ENCODE results near the gene MADCAM1.

MADCAM1 gene

DNA sequence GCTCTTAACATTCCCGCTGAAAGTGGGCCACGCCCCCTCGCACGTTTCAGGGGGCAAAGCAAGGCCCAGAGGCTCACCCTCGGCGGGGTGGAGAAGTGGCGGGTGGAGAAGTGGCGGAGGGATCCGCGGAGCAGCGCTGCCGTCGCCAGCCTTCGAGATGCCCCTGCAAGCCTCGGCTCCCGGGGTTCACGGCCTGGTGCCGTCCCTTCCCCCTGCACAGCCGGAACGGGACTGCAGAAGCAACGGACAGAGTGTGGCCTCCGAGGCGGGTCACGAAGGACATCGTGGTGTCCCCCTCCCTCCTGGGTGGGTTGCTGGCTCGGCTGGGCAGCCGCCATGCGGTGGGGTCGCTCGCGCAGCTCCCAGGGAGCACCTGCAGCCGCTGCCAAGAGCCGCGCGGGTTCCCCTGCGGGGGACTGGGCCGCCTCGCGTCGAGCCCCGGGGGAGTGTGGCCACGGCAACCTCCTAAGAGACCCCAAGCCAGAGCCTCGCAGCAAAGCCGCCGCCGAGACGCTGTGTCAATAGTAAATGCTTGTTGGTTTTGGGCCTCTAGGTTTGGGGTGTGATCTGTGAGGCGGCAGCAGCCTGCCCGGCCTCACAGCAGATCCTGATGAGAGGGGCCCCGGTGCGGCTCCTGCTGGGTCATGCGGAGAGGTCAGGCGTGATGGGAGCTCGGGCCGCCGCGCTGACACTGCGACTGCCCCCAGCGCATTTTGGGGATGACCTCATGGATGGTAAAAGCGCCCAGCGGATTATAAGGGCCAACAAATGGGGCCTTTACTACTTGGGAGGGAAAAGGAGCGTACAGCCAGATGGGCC, 16.5 kb downstream of the MADCAM1 start:
- FAIRE-seq: no peak

- no peak for FAIRE-seq
These were observed 17.3 kb downstream of the MADCAM1 start for GRCh38 chr19:513368-514165.

DNA sequence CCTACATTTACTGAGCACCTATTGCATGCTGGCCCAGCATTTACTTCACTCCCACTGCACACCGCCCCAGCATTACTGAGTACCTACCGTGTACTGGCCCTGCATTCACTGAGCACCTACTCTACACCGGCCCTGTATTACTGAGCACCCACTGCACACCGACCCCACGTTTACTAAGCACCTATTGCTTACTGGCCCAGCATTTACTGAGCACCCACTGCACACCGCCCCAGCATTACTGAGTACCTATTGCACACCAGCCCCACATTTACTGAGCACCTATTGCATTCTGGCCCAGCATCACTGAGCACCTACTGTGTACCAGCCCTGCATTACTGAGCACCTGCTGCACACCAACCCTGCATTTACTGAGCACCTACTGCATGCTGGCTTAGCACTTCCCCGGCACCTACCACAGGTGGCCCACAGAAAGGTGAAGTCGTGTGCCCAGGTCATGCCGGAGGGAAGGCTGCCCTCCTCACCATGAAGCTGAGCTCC, 17.9 kb downstream of the MADCAM1 start:
- FAIRE-seq: no peak

DNA sequence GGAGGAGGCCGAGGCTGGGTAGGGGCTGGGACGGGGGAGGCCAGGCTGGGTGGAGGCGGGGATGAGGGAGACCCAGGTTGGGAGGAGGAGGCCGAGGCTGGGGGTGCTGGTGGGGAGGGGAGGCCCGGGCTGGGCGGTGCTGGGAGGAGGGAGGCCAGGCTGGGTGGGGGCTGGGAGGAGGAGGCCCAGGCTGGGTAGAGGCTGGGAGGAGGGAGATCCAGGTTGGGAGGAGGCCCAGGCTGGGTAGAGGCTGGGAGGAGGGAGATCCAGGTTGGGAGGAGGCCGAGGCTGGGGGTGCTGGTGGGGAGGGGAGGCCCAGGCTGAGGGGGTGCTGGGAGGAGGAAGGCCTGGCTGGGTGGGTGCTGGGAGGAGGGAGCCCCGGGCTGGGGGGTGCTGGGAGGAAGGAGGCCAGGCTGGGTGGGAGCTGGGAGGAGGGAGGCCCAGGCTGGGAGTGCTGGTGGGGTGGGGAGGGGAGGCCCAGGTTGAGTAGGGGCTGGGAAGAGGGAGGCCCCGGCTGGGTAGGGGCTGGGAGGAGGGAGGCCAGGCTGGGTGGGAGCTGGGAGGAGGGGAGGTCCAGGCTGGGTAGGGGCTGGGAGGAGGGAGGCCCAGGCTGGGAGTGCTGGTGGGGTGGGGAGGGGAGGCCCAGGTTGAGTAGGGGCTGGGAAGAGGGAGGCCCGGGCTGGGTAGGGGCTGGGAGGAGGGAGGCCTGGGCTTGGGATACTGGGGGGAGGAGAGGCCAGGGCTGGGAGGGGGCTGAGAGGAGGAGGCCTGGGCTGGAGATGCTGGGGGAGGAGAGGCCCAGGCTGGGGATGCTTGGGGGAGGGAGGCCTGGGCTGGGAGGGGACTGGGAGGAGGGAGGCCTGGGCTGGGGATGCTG, 21.7 kb downstream of the MADCAM1 start:
- no peak for FAIRE-seq

DNA sequence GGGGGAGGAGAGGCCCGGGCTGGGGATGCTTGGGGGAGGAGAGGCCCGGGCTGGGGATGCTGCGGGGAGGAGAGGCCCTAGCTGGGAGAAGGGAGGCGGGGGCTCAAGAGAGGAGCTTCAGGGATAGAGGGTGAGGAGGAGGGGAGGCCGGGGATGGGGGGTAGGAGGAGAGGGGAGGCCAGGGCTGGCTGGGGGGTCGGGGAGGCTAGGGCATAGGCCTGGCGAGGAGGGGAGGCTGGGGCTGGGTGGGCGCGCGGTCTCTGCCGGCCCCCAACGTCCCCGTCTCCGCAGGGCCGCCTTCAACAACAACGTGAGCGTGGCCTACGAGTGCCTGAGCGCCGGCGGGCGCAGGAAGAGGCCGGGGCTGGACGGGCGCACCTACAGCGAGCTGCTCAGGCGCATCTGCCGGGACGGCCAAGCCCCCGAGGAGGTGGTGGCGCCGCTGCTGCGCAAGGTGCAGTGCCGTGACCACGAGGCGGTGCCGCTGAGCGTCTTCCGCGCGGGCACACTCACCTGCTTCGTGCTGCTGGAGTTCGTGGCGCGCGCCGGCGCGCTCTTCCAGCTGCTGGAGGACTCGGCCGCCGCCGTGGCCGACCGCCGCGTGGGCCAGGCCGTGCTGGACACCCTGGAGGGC, 22.4 kb downstream of the MADCAM1 start:
- no peak for FAIRE-seq

DNA sequence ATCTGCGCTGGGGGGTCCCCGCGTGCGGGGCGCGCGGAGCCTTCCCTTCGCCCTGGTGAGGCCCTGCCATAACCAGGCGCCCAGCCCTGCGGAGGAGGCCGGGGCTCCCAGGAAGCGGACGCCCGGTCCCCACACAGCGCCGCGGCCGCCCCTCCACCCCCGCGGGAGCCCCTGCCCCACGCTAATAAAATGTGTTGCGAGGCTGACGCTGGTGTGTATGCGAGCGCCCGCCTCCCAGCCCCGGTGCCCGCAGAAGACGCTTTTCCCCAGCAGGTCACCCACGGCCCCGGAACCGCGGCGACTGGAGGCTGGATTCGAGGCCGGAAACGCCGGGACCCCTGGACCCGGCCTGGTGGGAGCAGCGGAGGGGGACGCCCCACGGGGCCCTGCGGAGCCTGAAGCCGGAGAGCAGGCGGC, 23.2 kb downstream of the MADCAM1 start:
- no peak for FAIRE-seq

DNA sequence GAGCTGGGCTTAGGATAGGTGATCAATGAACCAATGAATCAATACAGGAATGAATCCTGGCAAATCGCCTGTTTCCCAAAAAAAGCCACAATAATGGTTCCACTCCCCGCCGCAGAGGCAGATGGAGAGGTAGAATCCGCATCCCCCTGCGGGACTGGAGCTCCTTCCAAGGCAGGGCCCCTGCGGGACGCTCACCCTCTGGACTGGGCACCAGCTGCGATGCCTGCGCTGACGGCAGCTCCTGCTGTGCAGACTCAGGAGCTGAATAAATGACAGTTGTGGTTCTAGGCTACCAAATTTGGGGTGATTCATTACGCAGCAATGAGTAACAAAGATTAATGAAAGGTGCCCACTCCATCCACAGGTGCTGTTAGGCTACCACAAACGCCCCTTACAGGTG, 26.4 kb downstream of the MADCAM1 start:
- FAIRE-seq: no peak

- no peak for FAIRE-seq
These were observed 27.9 kb downstream of the MADCAM1 start for GRCh38 chr19:524062-524674.

- no peak for FAIRE-seq
These were observed 28.7 kb downstream of the MADCAM1 start for GRCh38 chr19:525029-525428.

DNA sequence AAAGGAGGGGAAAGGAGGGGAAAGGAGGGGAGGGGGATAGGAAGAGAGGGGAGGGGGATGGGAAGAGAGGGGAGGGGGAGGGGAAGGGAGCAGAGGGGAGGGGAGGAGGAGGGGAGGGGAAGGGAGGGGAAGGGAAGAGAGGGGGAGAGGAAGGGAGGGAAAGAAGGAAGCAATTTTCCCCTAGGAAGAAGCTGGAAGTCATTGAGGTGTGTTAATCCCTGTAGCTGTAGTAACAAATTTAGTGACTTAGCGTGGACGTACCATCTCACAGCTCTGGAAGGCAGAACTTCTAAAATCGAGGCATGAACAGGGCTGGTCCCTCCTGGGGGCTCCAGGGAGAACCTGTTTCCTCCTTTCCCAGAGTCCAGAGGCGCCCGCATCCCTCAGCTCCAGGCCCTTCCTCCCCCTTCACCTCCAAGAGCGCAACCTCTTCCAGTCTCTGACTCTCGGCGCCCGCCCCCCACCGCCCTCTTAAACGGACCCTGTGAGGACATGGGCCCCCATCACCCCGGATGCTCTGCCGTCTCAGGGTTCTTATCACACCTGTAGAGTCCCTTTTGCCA, 29.7 kb downstream of the MADCAM1 start:
- no peak for FAIRE-seq

GRCh38 chr19:530134-531008, 34.1 kb downstream of the MADCAM1 start:
- FAIRE-seq: no peak

DNA sequence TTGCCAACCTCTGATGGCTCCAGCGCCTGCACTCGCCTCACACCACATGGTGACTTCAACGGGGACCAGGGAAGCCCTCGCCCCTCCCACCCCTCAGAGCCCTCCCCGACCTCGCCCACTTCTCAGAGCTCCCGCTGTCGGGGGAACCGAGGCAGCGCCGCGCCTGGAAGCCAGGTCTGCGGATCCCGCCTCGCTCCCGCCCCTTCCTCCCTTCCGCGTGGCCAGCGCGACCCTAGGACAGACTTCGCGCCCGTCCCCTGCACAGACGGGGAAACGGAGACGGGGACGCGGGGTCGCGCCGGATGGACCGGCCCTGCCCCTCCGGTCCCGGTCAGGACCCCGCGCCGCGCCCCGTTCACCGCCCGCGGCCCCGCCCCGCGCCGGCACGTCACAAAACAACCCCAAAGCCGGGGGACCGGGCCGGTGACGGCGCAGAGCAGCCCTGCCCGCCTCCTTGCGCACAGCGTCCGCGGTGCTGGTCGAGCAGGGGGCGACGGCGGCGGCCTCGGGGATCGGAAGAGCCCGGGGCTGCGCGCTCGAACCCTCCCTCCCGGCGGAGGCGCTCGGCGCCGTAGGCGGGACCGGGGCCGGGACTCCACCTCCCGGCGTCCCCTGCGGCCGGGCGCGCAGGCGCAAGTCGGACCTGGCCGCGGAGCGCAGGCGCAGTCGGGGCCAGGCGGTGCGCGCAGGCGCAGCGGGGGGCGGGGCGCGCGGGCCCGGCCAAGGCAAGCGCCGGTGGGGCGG, 34.9 kb downstream of the MADCAM1 start:
- no peak for FAIRE-seq

DNA sequence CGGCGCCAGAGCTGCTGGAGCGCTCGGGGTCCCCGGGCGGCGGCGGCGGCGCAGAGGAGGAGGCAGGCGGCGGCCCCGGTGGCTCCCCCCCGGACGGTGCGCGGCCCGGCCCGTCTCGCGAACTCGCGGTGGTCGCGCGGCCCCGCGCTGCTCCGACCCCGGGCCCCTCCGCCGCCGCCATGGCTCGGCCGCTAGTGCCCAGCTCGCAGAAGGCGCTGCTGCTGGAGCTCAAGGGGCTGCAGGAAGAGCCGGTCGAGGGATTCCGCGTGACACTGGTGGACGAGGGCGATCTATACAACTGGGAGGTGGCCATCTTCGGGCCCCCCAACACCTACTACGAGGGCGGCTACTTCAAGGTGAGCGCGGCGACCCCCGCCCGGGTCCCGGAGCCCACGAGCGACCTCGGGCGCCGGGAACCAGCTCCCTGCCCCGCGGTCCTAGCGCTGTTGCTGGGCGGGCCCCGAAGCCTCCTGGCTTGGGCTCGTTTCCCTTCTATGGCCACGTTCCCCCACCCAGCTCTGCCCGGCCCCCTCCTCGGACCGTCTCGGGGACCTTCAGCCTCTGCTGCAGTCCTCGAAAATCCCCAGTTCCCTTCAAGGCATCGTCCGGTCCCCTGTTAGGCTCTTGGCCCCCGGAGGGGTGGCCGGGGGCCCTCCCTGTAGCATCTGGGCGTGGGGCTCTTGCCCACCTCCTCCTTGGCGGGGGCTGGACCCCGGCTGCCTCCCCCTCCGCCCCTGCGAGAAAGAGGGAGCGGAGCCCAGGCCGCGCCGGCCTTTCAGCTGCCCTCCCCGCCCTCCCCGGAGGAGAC, 35.7 kb downstream of the MADCAM1 start, which contains the start of gene CDC34:
CDC34 (plus strand) TSS at position 8 of the 808 bp plus-strand sequence; CDS start at position 180, 172 bp downstream.
- FAIRE-seq: no peak

DNA sequence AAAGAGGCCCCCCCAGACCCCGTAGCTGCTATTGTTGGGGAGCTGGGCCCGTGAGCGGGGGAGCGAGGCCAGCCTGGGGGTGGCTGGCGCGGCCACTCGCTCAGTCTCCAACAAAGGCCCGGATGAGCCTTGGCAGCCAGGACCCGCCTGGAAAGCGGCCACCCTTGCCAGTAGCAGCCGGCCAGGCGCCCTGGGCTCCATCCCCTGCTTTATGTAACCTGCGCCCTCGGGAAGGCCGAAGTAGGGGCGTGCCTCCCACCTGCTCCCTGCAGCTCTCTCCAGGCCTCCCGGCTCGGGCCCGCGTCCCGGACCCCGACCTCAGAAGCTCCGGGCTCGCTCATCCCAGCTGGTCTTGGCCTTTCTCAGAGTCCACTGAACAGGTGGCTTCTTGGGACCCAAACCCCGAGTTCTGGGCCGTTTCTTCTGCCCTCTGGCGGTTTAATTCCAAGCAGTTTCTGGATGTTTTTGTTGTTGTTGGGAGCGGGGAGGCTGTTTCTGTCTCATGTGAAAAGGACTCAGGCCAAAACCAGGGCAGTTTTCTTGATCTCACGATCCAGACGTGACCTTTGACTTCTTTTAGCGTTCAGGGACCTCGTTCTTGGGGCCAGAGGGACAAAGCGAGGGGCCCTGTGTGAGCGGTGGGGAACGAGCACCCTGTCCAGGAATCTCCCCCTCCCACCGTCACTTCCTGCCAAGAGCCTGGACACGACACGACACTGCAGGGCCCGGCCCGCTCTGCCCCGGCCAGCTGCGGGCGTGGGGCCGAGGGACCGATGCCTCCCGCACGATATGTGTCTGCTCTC, 36.5 kb downstream of the MADCAM1 start:
- FAIRE-seq: no peak

DNA sequence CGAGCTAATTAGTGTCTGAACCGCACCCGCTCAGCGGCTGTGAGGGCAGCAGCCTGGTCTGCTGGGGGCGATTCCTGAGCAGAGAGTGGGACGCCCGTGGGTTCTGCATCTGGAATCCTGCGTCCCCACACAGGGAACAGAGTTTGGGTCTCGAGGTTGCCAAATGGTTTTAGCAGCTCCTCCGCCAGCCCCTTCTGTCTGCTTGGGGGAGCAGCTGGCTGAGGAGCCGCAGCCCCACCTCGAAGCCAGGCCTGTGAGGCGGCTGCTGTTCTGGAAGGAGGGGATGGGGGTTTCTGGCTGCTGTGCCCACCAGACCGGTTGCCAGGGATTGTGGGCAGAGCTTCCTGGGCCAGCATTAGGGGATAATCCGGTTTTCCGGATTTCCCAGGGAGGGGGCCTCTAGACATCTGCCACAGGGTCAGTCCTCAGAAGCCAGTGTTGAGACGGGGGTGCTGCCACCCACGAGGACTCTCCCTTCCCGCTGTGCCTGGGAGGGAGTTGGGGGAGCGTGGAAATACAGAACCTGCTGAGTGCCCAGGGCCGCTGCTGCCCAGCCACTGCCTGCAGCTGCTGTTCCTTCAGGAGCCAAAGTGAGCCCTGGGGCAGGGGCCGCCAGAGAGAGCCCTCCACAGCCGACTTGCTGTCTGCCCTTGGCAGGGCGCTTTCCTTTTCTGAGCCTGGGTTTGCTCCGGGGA, 37.2 kb downstream of the MADCAM1 start:
- no peak for FAIRE-seq

GRCh38 chr19:534088-534487, 37.8 kb downstream of the MADCAM1 start:
- FAIRE-seq: no peak
